Endometrium (tissue), 2 donors: ENCODE measurements around the gene WDR83.
A peak's percentile ranks its signal among the peaks of the same experiment; 100 is the strongest.
"Not testable (repeated sequence)": the region's sequence is repeated elsewhere in the genome, so short reads cannot be mapped to it uniquely, and the experiment has no call there.

Experiments used
- FAIRE-seq: peaks from 2 replicates; lab custom pipeline; 2012; peaks lifted over from hg19 to GRCh38; lab: Jason Lieb, UNC
- donor health status: control.
- donor health status: control.

Gene WDR83

DNA sequence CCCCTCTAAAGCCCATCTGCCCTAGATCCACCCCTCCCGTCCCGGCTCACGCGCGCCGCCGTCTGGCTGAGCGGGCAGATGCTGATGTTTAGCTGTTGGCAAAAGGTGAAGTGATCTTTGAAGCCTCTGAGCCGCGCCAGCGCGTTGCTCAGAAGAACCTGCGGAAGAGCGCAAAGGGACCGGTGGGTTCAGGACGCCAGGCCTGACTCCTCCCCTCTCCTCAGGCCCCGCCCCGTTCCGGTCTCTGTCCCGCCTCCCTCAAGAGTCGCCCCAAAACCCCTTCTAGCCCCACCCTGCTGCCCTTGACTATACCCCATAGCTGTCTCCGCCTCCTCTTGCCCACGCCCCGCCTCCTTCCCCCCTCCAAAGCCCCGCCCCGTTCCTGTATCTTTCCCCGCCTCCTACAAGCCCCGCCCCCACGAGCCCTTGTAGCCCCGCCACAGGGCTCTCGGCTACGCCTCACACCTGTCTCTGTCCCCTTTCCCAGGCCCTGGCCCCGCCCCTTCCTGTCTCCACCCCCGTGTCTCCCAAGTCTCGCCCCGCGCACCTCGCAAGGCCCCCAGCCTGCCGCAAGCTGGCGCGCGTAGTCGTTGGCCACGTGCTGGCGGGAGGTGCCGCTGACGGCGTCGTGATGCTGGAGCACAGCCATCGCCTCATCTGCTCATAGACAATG lies 9.6 kb upstream of the WDR83 start:
- FAIRE-seq, result no peak

DNA sequence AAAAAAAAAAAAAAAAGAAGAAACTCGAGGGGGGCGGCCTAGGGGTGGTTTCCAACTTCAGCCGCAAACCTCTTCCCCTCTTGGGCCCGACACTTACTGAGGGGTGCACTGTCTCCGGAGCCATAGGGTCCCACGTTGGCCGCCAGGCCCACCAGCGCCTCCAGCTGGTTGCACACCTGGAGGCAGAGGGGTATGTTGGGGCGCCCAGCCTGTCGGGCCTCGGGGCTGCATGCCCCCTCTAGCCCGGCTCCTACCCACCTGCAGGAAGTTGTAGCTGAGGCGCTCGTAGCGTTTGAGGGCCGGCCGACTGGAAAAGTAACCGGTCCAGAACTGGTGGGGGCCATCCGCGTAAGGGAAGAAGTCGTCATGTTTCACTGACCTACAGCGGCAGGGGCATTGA lies 8.6 kb upstream of the WDR83 start:
- no peak for FAIRE-seq

DNA sequence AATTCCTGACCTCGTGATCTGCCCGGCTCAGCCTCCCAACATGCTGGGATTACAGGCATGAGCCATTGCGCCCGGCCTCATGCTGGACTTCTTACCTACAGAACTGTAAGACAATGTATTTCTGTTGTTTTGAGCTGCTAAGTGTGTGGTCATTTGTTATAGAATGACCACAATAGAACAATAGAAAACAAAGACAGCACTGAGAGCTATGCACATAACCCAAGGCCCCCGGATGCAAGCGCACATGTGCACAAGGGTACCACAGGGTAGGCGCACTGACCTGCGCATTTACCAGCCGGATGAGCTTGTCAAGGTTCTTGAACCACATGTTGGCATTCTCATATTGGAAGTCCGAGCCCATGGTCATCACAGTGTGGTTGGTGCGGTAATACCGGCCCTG lies 5.6 kb upstream of the WDR83 start:
- no peak for FAIRE-seq

DNA sequence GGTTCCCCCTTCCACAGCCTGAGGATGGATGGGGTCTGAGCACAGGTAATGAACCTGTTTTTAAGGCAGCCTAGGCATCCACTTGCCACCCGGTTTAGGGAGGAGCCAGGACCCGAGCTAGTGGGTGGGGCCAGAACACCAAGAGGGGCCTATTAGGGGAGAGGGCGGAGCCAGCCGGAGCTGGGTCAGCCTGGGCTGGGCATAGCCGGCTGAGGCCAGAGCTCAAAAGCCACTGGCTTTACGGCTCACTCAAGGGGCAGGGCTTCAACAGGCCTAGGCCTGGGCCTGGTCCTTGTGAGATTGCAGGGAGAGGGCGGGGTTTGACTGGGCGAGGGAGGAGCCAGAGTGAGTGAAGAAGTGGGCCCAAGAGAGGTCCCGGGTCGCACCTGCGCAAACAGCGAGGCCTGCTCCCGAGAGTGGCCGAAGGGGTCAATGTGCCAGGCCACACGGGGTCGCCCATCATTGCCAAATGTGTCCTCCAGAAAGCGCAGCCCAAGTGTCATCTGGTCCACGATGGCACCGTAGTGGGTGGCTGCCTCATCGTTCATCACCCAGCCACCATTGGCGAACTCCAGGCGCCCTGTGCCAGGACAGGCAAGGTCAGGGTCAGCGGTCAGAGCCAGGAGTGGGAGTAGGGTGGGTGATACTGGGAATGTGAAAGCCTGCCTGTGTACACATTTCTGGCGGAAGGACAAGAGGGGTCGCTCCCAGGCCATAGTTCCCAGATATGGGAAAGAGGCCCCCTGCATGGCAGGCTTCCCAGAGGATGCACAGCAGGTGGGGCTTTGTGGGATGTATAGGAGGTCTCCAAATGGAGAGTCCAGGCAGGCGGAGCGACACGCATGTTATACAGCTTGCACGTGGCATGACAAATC lies 2.0 kb upstream of the WDR83 start:
- FAIRE-seq, result no peak

DNA sequence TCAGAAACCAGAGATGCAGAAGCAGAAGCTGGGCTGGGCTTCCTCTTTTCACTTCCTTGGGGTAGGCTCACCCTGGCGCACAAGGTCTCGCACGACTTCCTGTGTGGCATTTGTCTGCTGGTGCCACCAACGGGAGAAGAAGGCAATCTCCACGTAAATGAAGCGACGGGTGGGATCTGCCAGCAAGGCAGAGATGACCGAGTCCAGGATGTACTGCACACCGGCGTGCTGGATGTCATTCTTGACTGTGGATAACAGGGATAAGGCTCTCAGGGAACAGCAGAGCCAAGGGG lies 1.4 kb upstream of the WDR83 start:
- no peak for FAIRE-seq

DNA sequence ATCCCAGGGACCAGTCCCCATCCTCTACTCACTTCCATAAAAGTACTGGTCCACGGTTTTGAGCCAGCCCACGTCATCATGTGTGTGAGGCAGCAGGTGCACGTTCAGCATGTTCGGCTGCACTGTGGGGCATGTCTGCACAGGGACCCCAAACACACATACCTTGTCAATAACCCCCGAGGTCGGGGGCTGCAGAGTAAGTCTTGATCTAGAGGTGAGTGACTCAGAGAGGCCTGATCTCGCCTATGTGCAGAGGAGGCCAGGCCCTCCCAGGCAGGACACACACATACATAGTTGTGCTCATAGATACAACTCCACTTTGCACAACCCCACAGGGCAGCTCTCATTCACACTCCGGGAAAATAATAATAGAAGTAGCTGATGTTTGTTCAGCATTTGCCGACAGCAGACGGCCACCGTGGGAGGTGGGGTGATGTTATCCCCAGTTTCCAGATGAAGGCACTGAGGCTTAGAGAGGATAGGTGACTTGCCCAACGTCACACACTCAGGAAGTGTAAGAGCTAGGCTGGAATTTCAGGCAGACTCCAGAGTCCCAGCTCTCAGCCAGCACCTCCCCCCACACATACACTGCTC lies 839 bp upstream of the WDR83 start:
- no peak for FAIRE-seq

DNA sequence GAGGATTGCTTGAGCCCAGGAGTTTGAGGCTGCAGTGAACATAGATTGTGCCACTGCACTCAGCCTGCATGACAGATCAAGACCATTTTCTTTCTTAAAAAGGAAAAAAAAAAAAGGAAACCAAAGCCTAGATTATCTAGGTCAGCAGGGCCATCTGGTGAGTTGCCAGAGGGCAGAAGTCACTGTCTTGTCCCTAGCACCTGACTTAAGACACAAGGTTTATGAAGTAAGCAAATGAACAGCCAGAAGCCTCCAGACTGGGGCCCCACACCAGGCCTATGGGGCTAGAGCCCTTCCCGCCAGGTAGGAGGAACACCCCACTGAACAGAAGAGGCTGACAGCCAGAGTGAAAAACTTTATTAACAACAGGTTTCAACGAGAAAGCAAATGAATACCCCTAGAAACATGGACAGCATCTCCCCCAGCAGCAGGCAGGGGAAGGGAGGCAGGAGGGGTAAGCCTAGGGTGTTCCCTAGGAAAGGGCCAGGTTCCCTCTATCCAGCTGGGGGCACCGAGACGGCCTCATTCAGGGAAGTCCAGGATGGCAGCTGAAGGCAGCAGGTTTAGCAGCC lies 1.2 kb downstream of the WDR83 start:
- FAIRE-seq, result no peak

DNA sequence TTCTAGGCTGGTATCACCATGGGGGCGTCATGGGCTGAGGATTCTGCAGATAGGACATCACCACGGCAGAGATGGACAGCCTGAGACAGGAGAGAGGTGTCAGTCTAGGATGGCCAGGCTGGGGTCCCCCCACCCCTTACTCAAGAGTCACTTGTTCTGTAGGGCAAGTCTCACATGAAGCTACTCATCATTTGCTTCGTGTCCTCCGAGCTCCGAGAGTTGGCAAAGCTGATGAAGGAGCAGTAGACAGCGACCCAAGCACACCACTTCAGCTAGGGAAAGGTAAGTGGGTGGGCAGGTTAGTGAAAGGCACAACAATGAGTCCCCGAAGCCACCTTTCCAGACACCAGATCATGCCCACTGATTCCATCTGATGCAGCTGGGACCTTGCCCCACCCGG lies 1.7 kb downstream of the WDR83 start:
- FAIRE-seq, result no peak

DNA sequence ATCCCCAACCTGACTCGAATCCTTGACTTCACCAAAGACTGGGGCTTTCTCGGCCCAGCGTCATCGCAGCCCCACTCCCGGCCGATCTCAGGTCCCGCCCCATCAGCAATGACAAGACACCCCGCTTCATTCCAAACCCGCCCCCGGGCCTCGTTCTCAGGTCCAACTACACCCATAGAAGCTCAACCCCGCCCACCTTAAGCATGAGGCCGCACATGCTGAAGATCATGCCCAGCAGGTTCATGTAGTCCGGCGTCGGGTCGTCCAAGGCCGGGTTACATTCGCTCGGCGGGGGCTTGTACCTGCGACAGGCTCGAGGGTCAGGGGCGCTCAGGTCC lies 2.3 kb downstream of the WDR83 start:
- no peak for FAIRE-seq

DNA sequence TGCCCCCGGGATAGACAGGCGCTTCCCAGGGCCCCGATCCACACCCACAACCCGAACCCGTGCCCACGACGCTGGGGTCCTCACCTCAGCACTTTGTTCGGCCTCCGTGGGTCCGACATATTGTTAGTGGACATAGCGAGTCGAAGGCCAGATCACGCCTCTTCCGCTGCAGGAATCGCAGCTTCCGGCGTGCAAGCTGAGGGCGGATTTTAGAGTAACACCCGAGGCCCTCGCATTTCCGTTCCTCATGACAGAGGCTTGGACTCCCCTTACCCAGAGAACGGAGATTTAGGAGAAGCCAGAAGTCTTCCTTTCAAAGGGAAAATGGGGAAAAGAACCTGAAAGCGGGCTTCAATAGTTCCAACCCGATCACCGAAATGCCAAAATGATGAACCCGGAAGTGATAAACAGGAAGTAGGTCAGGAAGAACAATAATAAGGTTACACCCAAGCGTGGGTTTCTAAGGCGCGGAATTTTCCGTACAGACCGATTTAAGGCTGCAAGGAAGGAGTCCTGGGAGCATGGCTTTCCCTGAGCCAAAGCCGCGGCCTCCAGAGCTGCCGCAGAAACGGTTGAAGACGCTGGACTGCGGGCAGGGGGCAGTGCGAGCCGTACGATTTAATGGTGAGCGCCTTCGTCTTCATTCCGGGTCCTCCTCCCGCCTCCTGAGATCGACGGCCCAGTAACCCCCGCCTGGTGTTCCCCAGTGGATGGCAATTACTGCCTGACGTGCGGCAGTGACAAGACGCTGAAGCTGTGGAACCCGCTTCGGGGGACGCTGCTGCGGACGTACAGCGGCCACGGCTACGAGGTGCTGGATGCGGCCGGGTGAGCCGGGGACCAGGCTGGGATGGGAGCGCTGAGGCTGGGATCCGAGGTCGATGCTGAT lies 2.9 kb downstream of the WDR83 start:
- FAIRE-seq, result no peak

DNA sequence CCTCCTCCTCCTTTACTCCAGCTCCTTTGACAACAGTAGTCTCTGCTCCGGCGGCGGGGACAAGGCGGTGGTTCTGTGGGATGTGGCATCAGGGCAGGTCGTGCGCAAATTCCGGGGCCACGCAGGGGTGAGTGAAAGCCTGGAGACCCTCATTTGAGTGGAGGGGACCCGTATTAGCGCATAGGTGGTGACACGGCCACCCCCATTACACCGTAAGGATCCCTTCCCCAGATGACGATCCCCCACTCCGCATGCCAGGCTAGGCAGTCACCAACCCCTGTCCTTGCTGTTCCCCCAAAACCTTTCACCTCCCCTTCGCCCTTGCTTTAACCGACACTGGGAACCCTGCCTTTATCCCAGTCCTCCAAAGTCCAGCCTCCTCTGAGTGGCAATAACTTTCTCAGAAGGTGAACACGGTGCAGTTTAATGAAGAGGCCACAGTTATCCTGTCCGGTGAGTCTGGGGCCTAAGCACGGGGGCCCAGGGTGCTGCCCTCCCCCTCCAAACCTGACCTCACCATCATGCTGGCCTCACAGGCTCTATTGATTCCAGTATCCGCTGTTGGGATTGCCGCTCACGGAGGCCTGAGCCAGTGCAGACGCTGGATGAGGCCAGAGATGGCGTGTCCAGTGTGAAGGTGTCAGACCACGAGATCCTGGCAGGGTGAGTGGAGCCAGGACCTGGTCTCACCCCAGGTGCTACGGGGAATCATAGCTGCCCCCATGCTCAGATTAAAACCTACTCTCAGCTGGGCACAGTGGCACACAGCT lies 3.7 kb downstream of the WDR83 start:
- FAIRE-seq, result no peak

DNA sequence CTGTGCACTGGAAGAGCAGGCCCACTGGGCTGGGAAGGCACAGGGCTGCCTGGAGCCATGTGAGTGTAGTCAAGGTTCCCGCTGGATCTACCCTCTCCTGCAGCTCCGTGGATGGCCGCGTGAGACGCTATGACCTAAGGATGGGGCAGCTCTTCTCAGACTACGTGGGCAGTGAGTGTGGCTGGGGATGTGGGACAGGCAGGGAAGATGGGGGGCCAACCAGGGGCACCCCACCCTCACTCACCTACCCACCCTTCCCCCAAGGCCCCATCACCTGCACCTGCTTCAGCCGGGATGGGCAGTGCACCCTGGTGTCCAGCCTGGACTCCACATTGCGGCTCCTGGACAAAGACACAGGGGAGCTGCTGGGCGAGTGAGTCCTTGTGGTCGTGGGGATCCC lies 6.1 kb downstream of the WDR83 start:
- no peak for FAIRE-seq

DNA sequence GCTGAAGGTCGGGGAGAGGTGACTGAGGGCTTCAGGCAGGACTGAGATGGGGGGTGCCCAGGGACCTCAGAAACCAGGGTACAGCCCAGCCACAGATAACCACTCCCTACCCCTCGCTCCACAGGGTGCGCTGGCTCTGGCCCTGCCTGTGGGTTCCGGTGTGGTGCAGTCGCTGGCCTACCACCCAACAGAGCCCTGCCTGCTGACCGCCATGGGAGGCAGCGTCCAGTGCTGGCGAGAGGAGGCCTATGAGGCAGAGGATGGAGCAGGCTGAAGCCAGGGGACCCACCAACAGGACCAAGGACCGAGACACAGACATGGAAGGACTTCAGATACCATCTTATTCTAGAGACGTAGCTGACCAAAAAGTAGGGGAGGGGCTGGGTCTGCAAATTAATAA lies 8.8 kb downstream of the WDR83 start:
- FAIRE-seq, result no peak

DNA sequence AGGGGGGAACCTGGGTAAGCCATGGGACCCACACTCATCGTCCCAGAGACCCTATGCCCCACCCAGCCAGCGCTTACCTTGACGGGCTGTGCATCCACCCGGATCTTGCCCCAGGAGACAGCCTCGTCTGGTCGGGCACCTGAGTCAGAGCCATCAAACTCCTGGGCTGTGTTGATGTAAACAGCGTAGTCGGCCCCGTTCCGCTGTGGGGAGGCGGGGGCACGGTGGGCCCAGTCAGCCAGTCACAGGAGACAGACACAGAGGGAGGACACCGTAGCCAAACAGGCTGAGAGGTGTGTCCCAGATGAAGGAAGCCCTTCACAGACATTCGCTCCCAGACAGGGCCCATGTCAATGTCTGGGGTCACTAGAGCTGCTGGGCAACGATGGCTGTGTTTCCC lies 9.3 kb downstream of the WDR83 start:
- no peak for FAIRE-seq

DNA sequence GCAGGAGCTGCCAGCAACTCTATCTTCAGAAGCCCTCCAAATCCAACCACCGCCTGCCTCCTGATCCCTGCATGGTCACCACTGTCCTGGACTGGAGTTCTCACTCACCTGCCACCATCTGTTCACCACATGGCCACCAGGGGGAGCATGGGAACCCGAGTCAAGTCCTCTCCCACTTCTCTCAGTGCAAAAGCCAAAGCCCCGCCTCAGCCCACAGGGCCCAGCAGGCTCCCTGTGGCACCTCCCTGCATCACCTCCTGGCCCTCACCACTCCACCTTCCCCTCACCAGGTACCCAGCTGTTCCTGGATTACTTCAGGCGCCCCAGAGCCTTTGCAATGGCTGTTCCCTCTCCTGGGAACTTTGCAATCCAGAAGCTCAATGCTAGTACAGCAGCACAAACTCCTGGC lies 9.8 kb downstream of the WDR83 start:
- FAIRE-seq, result no peak

DNA sequence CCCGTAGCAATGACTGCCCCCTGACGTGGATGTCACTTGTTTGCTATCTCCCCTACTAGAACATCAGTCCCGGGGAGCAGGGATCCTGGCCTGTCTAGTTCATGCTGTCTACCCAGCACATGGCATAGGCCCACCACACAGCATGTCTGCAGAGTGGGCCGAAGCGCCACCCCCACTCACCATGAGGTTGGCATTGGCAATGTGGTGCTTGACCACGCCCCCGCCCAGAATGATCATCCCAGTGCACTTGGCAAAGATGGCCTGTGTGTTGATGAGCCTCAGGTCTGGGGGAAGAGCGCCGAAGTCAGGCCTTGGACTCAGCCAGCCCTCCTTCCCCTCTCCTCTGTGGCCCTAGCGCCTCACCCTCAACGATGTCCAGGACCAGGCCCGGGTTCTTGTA lies 10.3 kb downstream of the WDR83 start:
- FAIRE-seq, result no peak

DNA sequence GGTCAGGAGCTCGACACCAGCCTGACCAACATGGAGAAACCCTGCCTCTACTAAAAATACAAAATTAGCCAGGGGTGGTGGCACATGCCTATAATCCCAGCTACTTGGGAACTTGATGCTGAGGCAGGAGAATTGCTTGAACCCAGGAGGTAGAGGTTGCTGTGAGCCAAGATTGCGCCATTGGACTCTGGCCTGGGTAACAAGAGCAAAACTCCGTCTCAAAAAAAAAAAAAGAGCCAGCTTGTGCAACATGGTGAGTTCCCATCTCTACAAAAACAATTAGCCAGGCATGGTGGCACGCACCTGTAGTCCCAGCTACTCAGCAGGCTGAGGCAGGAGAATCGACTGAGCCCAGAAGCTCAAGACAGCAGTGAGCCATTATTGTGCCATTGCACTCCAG lies 11.4 kb downstream of the WDR83 start:
- not testable (repeated sequence) for FAIRE-seq

DNA sequence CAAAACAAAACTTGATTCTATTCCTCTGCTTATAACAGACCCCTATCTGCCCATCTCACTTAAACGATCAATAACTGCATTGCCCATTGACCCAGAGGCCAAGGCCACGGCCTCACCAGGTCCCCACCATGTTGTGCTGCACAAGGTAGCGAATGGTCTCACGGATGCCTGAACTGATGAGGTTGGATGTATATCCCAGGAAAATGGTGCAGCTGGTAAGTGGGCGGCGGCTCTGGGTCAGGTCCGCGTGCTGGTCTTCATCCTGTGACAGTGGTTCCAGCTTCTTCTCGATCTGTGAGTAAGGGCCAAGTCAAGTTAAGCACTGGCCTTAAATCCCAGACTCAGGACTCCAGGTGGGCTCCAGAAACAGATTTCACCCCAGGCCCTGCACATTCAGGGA lies 13.4 kb downstream of the WDR83 start:
- no peak for FAIRE-seq

DNA sequence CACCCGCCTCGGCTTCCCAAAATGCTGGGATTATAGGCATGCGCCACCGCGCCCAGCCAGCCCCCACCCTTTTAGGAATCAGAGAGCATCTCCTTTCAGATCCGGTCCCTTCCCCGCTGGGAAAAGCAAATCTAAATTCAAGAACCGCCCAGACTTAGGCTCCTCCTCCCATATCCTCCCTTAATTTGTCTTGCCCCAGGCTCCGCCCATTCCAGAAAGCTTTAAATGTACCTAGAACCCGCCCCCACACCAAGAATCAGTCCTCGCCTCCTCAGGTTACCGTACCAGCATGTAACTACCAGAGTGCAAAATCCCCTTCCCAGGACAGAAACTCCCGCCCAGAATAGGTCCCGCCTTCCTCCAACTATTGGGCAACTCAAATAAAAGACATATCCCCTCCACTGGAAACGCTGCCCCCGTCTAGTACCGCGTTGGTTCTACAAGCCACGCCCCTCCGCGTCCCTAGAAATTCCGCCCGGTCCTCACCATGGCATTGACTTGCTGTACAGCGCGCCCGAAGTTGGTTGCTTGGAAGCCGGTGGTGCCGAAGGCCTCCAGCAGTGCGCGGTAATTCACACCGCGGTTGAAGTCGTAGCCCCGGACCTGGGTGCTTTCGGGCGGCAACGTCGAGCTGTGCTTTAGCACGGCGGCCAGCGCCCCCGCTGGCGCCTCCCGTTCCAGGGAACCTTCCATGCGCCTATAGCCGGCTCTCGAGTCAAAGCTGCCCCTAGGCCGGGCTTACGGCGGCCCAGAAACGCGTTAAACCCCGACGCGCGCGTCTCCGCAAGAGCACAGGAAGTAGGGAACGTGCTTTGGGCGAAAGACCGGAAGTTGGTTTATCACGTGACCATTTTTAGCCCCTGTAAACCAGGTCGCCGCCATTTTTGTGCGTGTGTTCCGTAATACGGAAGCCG lies 14.7 kb downstream of the WDR83 start, which contains the start of gene DHPS:
TSS of gene DHPS (minus strand) at position 807 of the 914 bp plus-strand sequence. CDS start at position 693, 114 bp downstream.
- peak; percentile 77 for FAIRE-seq

DNA sequence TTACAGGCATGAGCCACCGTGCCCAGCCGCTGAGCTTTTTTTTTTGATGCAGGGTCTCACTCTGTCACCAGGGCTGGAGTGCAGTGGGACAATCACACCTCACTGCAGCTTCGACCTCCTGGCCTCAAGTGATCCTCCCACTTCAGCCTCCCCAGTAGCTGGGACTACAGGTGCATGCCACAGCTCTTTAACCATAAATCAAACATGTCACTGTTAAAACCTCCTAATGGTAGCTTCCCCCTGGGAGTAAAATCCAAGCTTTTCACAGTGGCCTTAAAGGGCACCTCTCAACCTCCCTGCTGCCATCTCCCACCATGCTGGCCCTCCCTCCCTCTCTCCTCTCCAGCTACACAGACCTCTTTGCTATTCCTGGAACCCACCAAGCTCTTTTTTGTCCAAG lies 19.2 kb downstream of the WDR83 start:
- no peak for FAIRE-seq
